K562 treated with DMSO at 1 percent for 48 hours (cell line): ENCODE results near the gene TGIF2. TPM values are rescaled to one million over a fixed set of nuclear protein-coding genes. Genes with fewer than 3 reads are reported as not detected.

Experiments
- total RNA-seq: library from RNA; unstranded; fragments of 300-600 nt; gene quantifications from 2 replicates; pipeline ENCODE4 v1.2.3, GENCODE V29; 2022; ENCODE audit warnings: low replicate concordance; ENCODE audit errors: extremely low read depth

Gene TGIF2
- total RNA-seq = not detected in 2 replicates

DNA sequence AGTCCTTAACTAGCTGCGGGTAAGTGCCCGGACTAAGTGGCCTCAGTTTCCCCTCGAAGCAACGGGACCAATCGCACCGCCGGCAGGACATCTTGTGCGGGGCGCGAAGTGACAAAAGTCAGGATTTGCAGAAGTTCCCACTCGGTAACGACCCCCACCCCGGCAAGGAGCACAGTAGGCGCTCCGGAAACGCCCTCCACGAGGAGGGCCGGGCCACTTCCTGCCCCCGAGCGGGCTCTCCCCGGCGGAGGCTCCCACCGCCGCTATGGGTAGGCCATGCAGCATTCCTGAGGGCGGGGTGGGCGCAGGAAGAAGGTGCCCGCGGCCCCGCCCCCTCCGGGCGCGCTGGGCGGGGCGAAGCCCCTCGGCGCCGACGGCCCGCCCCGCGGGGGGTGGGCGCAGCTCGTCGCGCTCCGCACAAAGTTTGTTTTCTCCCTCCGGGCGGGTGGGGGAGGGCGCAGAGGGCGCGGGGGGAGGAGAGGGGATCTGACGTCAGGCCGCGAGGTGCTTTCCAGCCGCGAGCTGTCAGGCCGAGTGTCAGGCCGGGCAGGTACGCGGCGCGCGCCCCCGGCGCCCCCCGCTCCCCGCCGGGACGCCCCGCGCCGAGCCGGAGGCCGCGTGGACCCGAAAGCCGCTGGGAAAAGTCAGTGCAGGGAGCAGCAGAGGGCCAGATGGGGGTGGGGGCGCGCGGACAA is at the start of gene TGIF2:
Gene TGIF2, plus strand, starts transcription at position 495 of the 695 bp plus-strand sequence. CDS start 5,178 bp downstream, outside the sequence.

DNA sequence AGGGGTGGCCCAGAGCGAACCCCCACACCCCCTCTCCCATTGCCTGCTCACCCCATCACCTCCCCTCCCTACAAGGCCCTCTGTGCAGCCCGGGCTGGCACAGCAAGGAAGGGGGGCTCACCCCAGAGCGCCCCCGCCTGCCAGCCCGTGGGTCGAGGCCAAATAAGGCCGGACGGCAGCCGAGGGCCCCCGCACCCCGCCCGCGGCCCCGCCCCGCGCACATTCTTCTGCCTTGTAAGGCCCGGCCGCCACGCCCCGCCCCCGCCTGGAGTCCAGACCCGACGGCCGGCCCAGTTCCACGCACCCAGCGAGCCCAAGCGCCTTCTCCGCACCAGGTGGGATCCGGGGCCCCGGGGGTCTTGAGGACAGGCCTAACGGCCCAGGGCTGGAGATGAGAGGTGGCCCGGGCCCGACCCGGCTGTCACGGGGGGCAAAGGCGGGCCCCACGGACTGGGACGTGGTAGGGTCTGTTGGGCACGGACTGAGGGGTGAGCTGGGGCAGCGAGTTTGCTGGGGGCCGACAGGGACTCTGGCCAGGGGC is 32.1 kb upstream of the TGIF2 start, which contains the start of gene MYL9:
Gene MYL9, plus strand, starts transcription at position 293 of the 541 bp plus-strand sequence. CDS start 3,366 bp downstream, outside the sequence.

DNA sequence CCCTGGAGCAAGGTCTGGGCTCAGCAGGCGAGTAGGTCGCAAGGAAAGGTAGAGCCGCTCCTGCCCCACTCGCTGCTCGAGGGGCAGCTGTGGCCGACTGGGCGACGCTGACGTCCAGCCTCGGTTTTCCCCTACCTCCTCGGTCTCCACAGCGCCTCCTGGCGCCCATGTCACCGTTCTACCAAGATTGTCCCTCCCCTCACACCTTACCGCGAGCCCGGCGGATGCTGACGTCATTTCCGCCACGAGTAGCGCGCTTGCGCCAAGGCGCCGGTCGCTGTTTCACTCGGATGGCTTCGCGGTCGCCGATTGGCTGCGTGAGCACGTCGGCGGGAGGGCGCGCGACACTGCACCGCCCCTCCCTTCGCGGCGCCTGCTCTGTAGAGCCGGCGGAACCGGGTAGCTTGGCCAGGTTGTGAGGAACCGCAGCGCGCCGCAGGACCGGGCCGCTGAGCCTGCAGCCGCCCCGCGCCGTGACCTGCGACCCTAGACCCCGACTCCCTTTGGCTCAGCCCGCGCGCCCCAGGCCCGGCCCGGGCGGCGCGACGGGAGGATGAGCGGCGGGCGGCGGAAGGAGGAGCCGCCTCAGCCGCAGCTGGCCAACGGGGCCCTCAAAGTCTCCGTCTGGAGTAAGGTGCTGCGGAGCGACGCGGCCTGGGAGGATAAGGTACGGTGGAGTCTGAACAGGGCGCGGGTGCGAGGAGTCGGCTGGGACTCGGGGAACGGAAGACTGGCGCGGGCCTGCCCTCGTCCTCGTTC is 32.2 kb downstream of the TGIF2 start, which contains the start of gene RAB5IF:
Gene RAB5IF, plus strand, starts transcription at position 381 of the 759 bp plus-strand sequence. Its CDS starts 173 bp downstream, at position 554.

Other genes with a start within 250 kb of the TGIF2 start
- gene MYL9, start 32.1 kb upstream of the TGIF2 start, total RNA-seq = not detected in 2 replicates
- gene RAB5IF, start 32.2 kb downstream of the TGIF2 start, total RNA-seq = not detected in 2 replicates
- gene SLA2, start 72.6 kb downstream of the TGIF2 start, total RNA-seq = not detected in 2 replicates
- gene NDRG3, start 172.5 kb downstream of the TGIF2 start, total RNA-seq = not detected in 2 replicates
- not detected in 2 replicates for gene DSN1, start 200.2 kb downstream of the TGIF2 start, total RNA-seq